Renal cortical epithelial cell (primary cell): ENCODE data around the gene IGFN1. TPM values are rescaled to one million over a fixed set of nuclear protein-coding genes. Genes with fewer than 3 reads are reported as not detected.
A peak's percentile ranks its signal among the peaks of the same experiment; 100 is the strongest.

Experiments
- DNase-seq: peaks from one replicate; pipeline ENCODE4 v3.0.0-alpha.2; 2011; ENCODE audit warnings: low read depth
- total RNA-seq: library from RNA; depleted of rRNA; stranded (reverse); fragments of >200 nt; gene quantifications from 2 replicates; pipeline ENCODE4 v1.2.3, GENCODE V29; 2014

IGFN1 gene
- total RNA-seq, 1 donor from 2014 or later: 12.1 TPM

GRCh38 chr1:201163707-201164106, 26.9 kb upstream of the IGFN1 start:
- no peak for DNase-seq

DNA sequence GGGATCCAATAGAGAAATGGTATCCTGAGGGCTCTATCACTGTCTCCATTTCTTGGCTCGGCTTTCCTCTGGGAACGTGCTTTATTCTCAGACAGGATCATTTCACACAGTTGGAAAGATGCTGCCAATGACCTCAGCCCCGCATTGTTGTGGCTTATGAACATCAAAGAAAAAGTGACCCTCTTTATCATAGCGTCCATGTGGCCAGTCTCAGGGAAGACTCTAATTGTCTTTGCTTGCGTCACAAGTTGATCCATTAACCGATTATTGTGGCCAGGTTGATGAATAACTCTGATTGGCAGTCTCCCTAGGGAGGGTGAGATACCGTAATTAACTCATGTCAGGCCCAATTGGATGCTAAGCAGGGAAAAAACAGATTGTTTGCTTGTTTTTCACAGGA, 26.0 kb upstream of the IGFN1 start:
- DNase-seq: peak; percentile 91

DNA sequence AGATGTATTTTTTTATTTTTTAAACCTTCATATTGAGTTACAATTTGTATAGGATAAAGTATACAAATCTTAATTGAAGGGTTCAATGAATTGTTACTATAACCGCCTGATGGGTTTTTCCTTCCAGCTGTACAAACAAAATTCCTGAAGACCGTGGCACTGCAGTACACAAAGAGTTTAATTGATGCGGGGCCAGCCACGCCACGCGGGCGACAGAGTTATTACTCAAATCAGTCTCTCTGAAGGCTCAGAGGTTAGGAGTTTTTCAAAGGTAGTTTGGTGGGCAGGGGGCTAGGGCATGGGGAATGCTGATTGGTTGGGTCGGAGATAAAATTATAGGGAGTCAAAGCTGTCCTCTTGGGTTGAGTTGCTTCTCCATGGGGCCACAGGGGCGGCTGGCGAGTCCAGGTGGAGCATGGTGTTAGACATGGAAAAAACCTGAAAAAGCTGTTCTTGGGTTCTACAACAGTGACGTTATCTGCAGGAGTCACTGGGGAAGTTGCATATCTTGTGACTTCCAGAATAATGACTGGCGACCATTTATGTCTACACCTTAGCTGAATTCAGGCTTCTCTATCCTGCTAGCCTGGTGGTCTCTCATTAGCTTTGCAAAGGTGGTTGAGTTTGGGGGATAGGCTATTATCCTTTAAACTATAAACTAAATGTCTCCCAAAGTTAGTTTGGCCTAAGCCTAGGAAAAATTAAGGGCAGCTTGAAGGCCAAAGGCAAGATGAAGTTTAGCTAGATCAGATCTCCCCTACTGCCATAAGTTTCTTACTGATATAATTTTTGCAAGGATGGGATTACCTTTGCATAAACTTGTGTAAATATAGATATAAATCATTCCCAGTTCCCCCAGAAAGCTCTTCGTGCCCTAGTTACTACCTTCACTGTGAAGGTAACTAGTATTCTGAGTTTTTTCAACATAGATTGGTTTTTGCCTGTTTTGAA, 23.3 kb upstream of the IGFN1 start:
- DNase-seq: no peak

DNA sequence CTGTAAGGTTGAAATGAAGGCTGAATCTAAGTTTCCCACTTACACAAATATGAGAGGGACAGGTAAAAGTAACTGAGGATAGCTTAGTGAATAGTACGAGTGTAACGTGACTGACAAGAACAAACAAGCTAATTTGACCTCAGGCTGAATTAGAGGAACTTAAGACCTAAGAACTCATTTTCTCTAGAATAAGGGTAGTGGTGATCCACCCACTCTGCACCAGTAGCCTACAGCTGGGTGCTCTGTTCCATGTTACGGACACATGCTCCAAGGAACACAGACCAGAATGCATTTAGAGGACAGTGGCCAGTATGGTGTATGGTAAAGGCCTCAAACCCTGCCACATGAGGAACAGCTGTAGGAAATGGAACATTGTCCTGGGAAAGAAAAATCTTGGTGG, 21.4 kb upstream of the IGFN1 start:
- DNase-seq: no peak

DNA sequence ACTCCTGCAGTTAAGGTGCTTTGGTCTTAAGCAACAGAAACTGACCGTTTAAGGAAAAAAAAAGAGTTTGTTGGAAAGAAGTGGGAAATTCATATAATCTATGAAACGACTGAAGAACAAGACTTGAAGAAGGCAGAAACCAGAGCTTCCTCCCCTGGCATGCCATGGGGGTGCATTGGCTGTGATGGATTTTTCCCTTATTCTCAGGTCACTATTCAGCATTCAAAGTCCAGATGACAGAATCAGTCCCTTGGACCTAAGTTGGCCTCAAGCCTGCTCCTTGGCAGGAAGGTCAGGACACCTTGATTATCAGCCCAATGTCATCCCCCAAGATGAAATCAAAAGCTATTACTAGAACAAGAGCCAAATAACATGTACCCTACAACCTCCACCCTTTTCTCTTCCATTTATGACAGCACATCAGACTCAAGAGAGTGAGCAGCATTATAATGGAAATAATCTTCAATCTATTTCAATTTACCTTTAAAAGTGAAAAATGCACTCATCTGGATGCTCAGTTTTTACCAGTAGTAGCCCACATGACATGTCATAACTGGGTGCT, 20.6 kb upstream of the IGFN1 start:
- no peak for DNase-seq

DNA sequence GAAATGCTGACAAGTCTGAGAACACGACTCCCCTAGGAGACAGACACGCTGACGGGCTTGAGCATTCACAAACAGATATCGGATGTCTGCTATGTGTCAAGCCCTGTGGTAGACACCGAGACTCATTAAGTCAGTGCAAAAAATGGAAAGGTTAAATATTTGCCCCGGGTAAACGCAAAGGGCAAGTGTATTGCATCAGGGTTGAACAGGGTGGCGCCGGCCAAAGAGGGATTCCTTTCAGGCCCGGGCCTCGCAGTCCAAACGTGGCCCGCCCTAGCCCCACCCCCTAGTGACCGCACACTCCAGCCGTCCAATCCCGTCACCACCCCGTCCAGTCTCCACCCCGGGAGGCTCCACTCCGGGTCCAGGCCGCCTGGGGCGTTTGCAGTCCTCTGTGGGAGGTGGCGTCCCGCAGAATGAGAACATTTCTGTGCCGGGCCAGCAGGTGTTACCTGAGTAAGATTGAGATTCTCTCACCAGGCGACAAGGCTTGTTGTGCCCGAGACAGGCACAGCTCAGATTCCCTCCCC, 20.0 kb upstream of the IGFN1 start:
- DNase-seq: peak; percentile 93

- DNase-seq: peak; percentile 57
These were observed 19.3 kb upstream of the IGFN1 start for GRCh38 chr1:201171063-201172036.

GRCh38 chr1:201172326-201172725, 18.3 kb upstream of the IGFN1 start:
- peak; percentile 36 for DNase-seq

GRCh38 chr1:201172999-201173610, 17.5 kb upstream of the IGFN1 start:
- peak; percentile 47 for DNase-seq

- no peak for DNase-seq
These were observed 16.9 kb upstream of the IGFN1 start for GRCh38 chr1:201173736-201174135.

DNA sequence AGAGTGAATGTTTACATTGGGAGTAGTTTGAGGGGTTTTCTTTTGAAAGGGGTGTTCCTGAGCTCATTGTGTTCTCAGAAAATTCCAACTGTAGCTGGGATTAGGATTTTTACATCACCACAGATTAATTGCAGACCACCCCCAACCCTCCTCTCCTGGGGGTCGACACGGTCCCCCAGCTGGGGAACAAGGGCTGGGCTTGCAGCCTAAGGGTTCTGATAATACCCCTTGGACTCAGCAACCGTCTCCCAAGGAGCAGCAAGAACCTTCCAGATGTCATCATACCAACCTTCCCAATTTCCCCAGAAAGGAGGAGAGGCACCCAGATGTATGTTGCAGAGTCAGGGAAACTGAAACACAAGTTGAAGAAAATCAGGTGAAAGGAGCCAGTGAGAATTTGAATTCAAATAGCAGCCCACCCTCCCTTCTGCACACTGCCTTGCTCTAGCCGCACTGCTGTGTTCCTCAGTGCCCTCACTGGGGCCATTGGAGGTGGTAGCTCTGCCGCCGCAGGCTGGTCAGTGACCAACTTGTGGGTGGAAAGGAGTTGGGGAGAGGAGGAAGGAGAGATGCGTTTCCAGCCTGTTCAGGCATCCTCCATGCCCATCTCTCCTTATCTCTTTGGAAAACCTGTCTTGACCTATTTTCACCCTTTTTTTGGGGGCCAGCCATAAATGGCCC, 14.7 kb upstream of the IGFN1 start:
- no peak for DNase-seq

GRCh38 chr1:201176940-201177339, 13.7 kb upstream of the IGFN1 start:
- peak; percentile 70 for DNase-seq

- no peak for DNase-seq
These were observed 11.9 kb upstream of the IGFN1 start for GRCh38 chr1:201178718-201179117.

GRCh38 chr1:201180141-201180540, 10.5 kb upstream of the IGFN1 start:
- no peak for DNase-seq

- no peak for DNase-seq
These were observed 9.7 kb upstream of the IGFN1 start for GRCh38 chr1:201180901-201181300.

DNA sequence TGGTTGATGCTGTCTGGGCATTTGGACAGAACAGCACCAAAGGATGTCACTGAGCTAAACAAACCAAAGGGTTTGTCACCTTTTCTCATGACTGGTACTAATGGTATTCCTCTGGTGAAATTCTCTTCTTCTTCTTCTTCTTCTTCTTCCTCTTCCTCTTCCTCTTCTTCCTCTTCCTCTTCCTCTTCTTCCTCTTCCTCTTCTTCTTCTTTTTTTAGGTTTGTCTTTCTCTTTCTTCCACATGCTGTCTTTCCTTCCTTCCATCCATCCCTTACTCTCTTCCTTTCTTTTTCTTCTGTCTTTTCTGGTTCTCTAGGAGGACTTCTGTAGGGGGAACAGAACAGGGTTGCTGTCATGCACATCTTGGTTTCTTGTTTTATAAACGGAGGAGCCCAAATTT, 9.3 kb upstream of the IGFN1 start:
- no peak for DNase-seq

- no peak for DNase-seq
These were observed 8.9 kb upstream of the IGFN1 start for GRCh38 chr1:201181726-201182125.

GRCh38 chr1:201183209-201183608, 7.4 kb upstream of the IGFN1 start:
- DNase-seq: no peak

- DNase-seq: no peak
These were observed 6.9 kb upstream of the IGFN1 start for GRCh38 chr1:201183753-201184152.

GRCh38 chr1:201184307-201185122, 6.1 kb upstream of the IGFN1 start:
- peak; percentile 88 for DNase-seq
